Stimulated activated CD4-positive, alpha-beta T cell treated with anti-CD3 and anti-CD28 coated beads, Interleukin-1b, Interleukin-23, amount 100 ng/mL, for 24 hours (primary cell): ENCODE results near the gene PTGFRN.
"Not testable (repeated sequence)": the region's sequence is repeated elsewhere in the genome, so short reads cannot be mapped to it uniquely, and the experiment has no call there.

Experiments
- DNase-seq, 4 experiments: peaks; one replicate each; pipeline ENCODE4 v3.0.0-alpha.2; 2020; ENCODE audit warnings: low read depth in 4 of 4, low spot score in 1 of 4

Gene PTGFRN

GRCh38 chr1:116909512-116910378, at the start of gene PTGFRN:
TSS of gene PTGFRN (plus strand) at chr1:116909916. CDS start at chr1:116910204, 288 bp downstream.
- peak in 2 of 4 experiments; percentile 7 to 12 for DNase-seq

DNA sequence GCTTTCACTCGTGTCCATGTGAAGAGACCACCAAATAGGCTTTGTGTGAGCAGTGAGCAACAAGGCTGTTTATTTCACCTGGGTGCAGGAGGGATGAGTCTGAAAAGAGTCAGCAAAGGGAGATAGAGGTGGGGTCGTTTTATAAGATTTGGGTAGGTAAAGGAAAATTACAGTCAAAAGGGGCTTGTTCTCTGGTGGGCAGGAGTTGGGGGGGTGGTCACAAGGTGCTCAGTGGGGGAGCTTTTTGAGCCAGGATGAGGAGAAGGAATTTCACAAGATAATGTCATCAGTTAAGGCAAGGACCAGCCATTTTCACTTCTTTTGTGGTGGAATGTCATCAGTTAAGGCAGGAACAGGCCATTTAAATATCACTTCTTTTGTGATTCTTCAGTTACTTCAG, 49.5 kb upstream of the PTGFRN start:
- DNase-seq = not testable (repeated sequence)

DNA sequence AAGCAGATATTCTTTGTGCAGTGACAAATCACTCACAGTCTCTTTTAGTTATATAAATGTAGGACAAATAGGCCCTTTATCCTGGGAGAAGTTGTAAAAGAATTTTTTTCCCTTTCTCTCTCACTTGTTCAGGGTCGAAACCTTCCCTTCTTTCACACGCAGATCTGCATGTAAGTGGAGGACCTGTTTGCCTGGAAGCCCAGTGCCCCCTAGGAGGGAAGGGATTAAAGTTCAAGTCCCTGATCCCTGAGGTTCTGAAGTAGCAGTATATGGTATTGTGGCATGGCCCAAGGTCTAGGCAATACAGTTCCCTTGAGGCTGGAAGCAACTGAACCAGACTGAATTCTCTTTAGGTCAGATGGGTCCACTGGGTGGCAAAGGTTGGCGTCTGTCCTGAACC, 48.6 kb upstream of the PTGFRN start:
- no peak for DNase-seq

DNA sequence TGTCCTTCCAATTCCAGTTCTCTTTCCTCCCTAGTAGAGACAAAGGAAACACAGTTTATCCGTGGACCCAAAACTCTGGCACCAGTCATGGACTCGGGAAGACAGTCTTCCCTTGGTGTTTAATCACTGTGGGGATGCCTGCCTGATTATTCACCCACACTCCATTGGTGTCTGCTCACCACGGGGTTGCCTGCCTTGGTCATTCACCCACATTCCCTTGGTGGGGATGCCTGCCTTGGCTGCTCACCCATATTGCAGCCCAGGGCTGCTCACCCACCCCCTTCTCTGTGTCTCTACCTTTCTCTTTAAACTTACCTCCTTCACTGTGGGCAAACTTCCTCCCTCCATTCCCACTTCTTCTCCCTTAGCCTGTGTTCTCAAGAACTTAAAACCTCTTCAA, 46.7 kb upstream of the PTGFRN start:
- DNase-seq = not testable (repeated sequence)

DNA sequence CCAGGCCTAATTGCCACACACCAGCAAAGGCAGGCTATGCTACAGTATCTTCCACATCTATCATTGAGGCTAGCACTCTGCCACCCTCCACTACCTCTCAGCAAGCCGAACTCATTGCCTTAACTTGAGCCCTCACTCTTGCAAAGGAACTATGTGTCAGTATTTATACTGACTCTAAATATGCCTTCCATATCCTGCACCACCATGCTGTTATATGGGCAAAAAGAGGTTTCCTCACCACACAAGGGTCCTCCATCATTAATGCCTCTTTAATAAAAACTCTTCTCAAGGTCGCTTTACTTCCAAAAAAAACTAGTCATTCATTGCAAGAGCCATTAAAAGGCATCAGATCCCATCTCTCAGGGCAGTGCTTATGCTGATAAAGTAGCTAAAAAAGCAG, 43.2 kb upstream of the PTGFRN start:
- DNase-seq = not testable (repeated sequence)

- DNase-seq = no peak
Measured at GRCh38 chr1:116868385-116868784, 41.3 kb upstream of the PTGFRN start.

DNA sequence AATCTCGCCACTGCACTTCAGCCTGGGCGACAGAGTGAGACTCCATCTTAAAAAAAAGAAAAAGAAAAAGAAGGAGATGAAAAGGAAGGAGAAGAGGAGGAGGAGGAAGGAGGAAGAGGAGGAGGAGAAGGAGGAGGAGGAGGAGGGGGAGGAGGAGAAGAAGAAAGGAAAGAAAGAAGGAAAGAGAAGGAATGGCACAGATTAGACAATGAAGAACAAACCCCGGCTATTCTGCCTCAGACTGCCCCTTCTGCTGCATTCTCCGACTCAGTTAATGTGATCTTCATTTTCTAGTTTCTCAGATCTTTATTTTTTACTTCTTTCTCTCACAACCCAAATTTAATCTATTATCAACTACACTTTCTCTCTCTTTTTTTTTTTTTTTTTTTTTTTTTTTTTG, 40.1 kb upstream of the PTGFRN start:
- DNase-seq = no peak

DNA sequence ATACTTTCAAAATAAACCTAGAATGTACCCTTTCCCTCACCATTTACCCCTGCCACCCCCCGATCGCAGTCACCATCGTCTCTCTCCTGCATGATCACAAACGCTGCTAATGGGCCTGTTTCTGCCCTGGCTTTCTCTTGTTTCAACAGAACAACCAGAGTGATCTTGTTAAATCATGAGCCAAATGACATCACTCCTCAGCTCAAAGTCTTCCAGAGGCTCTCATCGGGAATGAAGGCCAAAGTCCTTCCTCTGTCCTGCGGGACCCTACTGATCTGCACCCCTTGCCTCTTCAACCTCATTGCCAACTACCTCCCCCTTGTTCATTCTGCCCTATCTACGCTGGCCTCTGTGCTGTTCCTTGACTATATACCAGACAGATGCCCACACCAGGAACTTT, 39.4 kb upstream of the PTGFRN start:
- DNase-seq = no peak

DNA sequence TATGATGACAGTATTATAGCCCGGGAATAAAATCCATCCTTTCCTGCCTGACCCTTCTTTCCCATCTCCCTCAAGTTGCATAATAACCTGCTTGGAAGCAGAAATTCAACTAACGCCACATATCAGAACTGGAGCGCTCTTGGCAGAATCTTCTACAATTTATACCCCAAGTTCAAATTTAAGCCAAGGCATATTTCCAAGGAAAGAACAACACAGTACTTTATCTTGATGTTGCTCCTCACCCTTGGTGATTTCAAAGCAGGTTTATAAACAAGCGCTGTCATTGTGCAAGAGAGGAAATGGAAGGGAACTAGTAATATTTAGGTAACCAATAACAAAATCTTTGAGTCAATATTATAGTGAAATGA, 38.0 kb upstream of the PTGFRN start:
- no peak for DNase-seq

- DNase-seq = peak in 1 of 4 experiments; percentile 20
Measured at GRCh38 chr1:116873680-116874271, 35.9 kb upstream of the PTGFRN start.

DNA sequence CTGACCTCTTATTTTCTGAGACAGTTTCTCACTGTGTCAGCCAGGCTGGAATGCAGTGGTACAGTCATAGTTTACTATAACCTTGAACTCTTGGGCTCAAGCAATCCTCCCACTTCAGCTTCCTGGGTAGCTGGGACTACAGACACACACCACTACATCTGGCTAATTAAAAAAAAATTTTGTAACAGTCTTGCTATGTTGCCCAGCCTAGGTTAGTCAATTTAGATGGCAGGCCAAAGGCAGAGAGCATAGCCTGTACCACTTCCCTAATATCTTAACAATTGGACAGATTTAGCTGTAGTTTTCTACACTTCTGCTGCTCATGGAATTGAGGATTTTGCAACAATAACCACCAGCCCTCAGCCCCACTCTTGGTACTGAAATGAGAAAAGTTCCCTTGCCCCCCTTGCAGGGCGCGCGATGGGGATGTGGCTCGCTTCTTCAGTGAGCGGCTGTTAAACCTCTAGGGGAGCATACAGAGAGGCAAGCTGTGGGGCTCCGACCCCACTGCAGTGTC, 34.9 kb upstream of the PTGFRN start:
- no peak for DNase-seq

DNA sequence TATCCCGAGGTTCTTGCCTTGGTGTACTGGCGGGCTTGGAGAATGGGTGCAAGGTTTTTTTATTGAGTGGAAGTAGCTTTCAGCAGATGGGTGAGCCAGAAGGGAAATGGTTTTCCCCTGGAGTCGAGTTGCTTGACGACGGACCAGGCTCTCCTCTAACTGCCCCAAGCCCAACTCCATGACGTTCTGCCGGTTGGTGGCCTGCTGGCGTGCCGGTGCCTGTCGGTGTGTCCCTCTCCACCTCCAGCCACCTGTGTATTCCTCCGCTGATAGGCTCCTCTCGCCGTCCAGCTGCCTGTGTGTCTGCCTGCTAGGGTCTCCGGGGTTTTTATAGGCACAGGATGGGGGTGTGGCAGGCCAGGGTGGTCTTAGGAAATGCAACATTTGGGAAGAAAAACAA, 34.3 kb upstream of the PTGFRN start:
- no peak for DNase-seq

DNA sequence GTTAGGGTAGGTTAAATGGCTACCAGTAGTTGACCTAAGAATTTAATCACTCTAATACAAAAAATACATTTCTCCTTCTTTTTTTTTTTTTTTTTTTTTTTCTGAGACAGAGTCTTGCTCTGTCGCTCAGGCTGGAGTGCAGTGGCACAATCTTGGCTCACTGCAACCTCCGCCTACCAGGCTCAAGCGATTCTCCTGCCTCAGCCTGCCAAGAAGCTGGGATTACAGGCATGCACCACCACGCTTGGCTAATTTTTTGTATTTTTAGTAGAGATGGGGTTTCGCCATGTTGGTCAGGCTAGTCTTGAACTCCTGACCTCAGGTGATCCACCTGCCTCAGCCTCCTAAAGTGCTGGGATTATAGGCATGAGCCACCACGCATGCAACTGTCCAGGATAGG, 33.8 kb upstream of the PTGFRN start:
- not testable (repeated sequence) for DNase-seq

DNA sequence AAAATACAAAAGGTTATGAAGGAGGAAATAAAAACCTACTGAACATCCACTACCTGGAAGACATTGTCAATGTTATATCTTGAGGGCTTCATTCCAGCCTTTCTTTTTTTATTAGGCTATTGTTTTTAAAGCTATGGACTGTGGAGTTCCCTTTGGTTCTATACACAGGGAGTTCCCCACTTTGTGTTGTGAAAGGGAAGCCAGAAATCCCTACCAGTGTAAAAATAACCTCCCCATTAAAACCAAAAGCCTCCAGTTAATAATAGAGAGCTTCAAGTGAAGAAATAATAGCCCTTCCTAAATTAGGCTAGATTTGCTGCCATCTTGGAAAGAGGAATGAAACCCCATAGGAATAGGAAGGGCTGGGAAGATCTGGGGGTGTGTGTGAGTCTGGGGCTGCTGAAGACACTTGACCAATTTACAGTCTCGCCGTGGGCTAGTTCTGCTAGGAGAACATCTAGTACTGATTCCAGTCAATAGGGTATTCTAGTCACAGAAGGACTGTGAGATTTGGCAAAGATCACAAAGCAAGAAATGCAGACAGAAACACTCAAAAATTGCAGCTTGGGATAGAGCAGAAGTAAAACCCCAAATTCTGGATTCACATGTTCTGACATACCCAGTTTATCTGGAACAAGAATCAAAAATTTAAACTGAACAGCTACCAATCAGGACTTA, 32.4 kb upstream of the PTGFRN start:
- no peak for DNase-seq

DNA sequence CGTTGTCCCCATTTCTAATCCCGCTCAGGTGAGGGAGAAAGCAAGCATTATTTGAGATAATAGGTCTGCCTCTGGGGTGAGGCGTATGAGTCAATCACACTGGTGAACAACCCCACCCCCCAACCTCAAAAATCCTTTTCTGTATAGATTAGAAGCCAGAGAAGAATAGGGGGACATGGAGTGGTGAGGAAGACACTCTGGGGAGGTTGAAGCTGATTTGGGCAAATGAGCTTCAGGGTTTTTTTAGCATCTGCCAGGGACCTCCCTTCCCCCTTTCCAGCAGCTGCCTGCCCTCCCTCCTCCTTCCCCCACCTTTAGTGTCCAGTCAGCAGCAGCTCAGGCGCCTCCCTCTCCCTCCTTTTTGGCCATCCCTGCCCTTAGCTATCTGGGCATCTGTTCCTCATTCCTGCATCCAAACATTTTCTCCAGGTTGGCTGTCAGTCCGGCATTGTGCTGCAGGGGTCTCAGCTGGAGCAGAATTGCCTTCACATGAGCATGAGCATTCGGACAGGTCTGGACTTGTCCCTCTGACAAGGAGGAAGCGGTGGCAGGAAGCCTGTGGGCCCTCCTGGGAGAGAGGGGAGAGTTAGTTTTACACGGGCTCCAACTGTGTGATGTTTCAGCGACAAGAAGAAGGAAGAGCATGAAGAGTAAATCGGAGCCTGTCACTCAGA, 30.8 kb upstream of the PTGFRN start:
- DNase-seq = no peak

DNA sequence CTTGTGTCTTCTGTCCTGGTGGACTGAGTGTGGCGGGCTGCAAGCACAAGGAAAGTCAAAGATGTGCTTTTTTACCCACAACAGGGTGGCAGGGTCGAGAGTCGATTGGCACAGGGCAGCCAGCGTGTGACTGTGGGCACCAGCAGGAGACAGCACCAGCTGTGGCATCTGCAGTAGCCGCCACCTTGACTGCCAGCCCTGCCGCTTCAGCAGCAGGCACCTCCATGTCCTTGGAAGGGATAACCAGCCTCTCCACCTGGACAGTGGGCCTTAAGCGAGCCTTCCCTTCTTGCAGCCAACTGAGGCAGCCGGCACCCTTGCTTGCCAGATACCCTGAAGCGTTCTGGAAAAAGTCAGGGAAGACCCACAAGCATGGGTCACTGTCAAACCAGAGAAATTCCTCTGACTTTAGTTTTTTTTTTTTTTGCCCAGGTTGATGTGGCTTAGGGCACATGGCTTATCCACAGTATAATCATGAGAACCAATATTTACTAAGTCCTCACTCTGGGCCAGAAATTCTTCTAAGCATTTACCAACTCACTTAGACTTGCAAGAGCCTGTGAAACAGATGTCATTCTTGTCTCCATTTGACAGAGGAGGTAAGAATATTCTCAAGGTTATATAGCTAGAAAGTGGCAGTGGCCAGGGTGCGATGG, 30.1 kb upstream of the PTGFRN start:
- DNase-seq = no peak

GRCh38 chr1:116880917-116881316, 28.8 kb upstream of the PTGFRN start:
- no peak for DNase-seq

GRCh38 chr1:116881879-116882520, 27.7 kb upstream of the PTGFRN start:
- peak in 2 of 4 experiments; percentile 8 to 22 for DNase-seq

DNA sequence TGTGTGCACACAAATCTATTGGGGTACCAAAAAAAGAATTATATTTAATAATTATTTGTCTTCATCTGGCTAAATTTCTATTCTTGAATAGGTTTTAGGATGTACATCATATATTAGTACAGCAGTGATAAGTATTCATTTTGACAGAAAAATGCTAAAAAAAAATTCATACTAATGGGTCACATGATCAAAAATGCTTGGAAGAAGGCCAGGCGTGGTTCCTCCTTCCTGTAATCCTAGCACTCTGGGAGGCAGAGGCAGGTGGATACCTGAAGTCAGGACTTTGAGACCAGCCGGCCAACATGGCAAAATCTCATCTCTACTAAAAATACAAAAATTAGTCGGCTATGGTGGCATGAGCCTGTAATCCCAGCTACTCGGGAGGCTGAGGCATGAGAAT, 26.9 kb upstream of the PTGFRN start:
- no peak for DNase-seq

DNA sequence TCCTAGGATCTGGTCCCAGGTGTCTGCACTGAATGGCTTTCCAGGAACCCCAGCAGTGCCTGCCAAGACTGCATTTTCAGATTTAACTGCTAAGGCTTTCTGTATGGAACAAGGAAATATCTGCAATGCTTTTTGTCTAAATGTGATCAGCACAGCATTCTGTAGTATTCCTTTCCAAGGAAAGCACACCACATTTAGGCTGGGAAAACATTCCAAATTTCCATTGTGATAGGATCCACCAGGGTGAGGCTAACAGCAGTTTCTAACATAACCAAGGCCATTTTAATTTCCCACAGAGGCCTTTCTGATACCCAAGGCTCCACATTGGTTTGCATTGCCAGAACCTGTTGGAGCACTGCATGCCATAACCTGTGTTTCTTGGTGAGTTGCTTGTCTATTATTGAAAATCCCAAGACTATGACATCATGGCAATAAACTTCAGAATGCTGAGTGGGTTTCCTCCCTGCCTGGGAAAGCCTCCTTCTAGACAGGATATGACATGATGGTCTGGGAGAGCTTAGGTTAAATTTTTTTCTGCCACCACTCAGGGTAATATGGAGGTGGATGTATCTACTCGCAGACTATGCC, 23.3 kb upstream of the PTGFRN start:
- no peak for DNase-seq
